ENCODE measurements around the gene ENPP3. TPM values are rescaled to one million over a fixed set of nuclear protein-coding genes. Genes with fewer than 3 reads are reported as not detected.

Gene ENPP3
- total RNA-seq, 1 experiment from 2014 or later = 0.45 TPM

GRCh38 chr6:131638013-131638412 lies 911 bp downstream of the ENPP3 start:
- ChIA-PET CTCF (no interaction called here), POLR2A (ENCODE audit: low non-redundant PET) (no interaction called here)
- Histone ChIP-seq H3K27ac (ENCODE audit: low read depth, low read length, poor library complexity, severe bottlenecking) (no peak overlapping the region), H3K4me3 (ENCODE audit: low read depth, low read length, poor library complexity, severe bottlenecking) (no peak overlapping the region), H3K36me3 (ENCODE audit: insufficient read depth, low read length, poor library complexity, severe bottlenecking) (no peaks in the 10 kb centered on the region), H3K4me1 (ENCODE audit: insufficient read depth, low read length, poor library complexity, severe bottlenecking) (no peaks in the 10 kb centered on the region), H3K27me3 (replicated peaks; ENCODE audit: insufficient read depth, low read depth, low read length, poor library complexity) (no peaks in the 10 kb centered on the region), H3K9me3 (ENCODE audit: low read depth, low read length, poor library complexity, severe bottlenecking) (no peaks in the 10 kb centered on the region)
- BruUV-seq (replicated peaks) = no TSS peak
- TF ChIP-seq CTCF (conservative IDR thresholded peaks at IDR 0.05; ENCODE audit: low read depth, low read length) (no peak), EZH2 (IDR thresholded peaks at IDR 0.05; ENCODE audit: borderline replicate concordance, low read depth, low read length, poor library complexity, severe bottlenecking) (no peak)
- no peak for DNase-seq (ENCODE audit: low spot score)
- intact Hi-C loops (cut with micrococcal nuclease; ENCODE audit: unreplicated experiment) = no loop called here

DNA sequence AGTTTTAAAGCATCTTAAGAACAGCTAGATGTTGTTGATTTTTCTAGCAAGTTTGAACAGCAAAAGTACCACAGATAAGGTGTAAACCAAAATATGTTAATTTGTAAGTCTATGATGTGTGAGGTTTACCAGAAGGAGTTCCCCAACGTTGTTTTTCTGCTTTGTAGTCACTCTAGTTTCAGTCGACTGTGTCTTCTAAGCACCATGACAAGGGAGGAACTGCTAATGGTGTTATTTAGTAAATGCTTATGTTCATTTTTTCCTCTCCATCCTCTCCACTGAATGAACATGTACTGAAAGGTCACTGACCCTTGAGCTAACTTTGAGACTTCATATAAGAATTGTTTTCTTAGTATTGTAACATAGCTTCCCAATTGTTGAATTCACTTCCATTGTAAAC lies 3.0 kb downstream of the ENPP3 start:
- no peaks in the 10 kb centered on the region for H3K27me3 ChIP-seq (replicated peaks; ENCODE audit: insufficient read depth, low read depth, low read length, poor library complexity)
- no peaks in the 10 kb centered on the region for H3K4me1 ChIP-seq (ENCODE audit: insufficient read depth, low read length, poor library complexity, severe bottlenecking)
- CTCF ChIA-PET = no interaction called here
- no peaks in the 10 kb centered on the region for H3K36me3 ChIP-seq (ENCODE audit: insufficient read depth, low read length, poor library complexity, severe bottlenecking)
- H3K9me3 ChIP-seq (ENCODE audit: low read depth, low read length, poor library complexity, severe bottlenecking) = no peaks in the 10 kb centered on the region
- no peak overlapping the region for H3K27ac ChIP-seq (ENCODE audit: low read depth, low read length, poor library complexity, severe bottlenecking)
- POLR2A ChIA-PET (ENCODE audit: low non-redundant PET) = interaction anchor here (0.6 to 0.7 kb wide), 2 partner anchors 197 to 1295 kb away, joined by 3 to 16 read pairs; no protein-coding TSS in a partner anchor
- no TSS peak for BruUV-seq (replicated peaks)
- intact Hi-C loops (cut with micrococcal nuclease; ENCODE audit: unreplicated experiment) = no loop called here
- no peak for DNase-seq (ENCODE audit: low spot score)
- TF ChIP-seq EZH2 (IDR thresholded peaks at IDR 0.05; ENCODE audit: borderline replicate concordance, low read depth, low read length, poor library complexity, severe bottlenecking) = no peak
- TF ChIP-seq CTCF (conservative IDR thresholded peaks at IDR 0.05; ENCODE audit: low read depth, low read length) = no peak
- no peak overlapping the region for H3K4me3 ChIP-seq (ENCODE audit: low read depth, low read length, poor library complexity, severe bottlenecking)

DNA sequence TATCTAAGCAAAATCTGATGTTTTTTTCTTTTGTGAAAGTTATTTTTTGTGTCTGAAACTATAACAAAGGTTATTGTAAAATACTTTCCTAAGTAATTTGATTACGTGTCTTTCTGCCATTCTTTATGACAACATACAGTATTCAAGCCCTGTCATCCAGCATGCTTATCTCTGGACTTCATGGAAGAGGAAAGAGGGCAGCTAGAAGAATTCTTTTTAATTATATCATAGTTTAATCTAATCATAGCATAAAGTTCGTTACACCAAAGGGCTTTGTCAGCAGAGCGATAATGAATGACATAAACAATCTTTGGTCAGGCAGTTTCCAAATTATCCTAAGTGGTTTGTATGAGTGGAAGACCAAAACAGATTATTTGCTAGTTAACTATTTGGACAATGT lies 3.5 kb downstream of the ENPP3 start:
- Histone ChIP-seq H3K4me3 (ENCODE audit: low read depth, low read length, poor library complexity, severe bottlenecking) (no peak overlapping the region), H3K36me3 (ENCODE audit: insufficient read depth, low read length, poor library complexity, severe bottlenecking) (no peaks in the 10 kb centered on the region), H3K4me1 (ENCODE audit: insufficient read depth, low read length, poor library complexity, severe bottlenecking) (no peaks in the 10 kb centered on the region), H3K27me3 (replicated peaks; ENCODE audit: insufficient read depth, low read depth, low read length, poor library complexity) (no peaks in the 10 kb centered on the region), H3K27ac (ENCODE audit: low read depth, low read length, poor library complexity, severe bottlenecking) (no peak overlapping the region), H3K9me3 (ENCODE audit: low read depth, low read length, poor library complexity, severe bottlenecking) (no peaks in the 10 kb centered on the region)
- intact Hi-C loops (cut with micrococcal nuclease; ENCODE audit: unreplicated experiment) = no loop called here
- no peak for DNase-seq (ENCODE audit: low spot score)
- BruUV-seq (replicated peaks) = no TSS peak
- TF ChIP-seq CTCF (conservative IDR thresholded peaks at IDR 0.05; ENCODE audit: low read depth, low read length) (no peak), EZH2 (IDR thresholded peaks at IDR 0.05; ENCODE audit: borderline replicate concordance, low read depth, low read length, poor library complexity, severe bottlenecking) (no peak)
- POLR2A ChIA-PET (ENCODE audit: low non-redundant PET) = no interaction called here
- CTCF ChIA-PET = no interaction called here

Data from A673 (cell line).